ENCODE results near the gene TPCN1.

TPCN1 gene

DNA sequence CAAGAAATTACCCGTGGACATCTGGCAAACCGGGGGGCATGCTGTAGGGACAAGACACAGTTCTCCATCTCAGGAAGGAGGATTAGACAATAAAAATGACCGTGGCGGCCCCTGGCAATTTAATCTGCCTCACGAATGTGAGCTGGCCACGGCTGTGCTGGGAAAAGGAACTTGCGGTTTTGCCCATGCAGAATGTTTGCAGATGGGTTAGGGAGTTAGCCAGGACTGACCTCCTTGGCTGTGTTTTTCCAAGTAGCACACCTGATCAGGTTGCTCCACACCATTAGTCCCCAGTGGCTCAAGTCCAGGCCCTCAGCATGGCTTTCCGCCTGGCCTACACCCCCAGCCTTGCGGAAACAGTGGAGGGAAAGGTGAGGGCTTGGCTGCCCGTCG lies 20.8 kb downstream of the TPCN1 start:
- no peak for DNase-seq (ENCODE audit: low read depth in 2 of 2)

GRCh38 chr12:113242560-113242959 lies 21.3 kb downstream of the TPCN1 start:
- no peak for DNase-seq (ENCODE audit: low read depth in 2 of 2)

- DNase-seq (ENCODE audit: low read depth in 2 of 2), result no peak
These were observed 22.8 kb downstream of the TPCN1 start for GRCh38 chr12:113244047-113244460.

- no peak for DNase-seq (ENCODE audit: low read depth in 2 of 2)
These were observed 23.3 kb downstream of the TPCN1 start for GRCh38 chr12:113244478-113244958.

DNA sequence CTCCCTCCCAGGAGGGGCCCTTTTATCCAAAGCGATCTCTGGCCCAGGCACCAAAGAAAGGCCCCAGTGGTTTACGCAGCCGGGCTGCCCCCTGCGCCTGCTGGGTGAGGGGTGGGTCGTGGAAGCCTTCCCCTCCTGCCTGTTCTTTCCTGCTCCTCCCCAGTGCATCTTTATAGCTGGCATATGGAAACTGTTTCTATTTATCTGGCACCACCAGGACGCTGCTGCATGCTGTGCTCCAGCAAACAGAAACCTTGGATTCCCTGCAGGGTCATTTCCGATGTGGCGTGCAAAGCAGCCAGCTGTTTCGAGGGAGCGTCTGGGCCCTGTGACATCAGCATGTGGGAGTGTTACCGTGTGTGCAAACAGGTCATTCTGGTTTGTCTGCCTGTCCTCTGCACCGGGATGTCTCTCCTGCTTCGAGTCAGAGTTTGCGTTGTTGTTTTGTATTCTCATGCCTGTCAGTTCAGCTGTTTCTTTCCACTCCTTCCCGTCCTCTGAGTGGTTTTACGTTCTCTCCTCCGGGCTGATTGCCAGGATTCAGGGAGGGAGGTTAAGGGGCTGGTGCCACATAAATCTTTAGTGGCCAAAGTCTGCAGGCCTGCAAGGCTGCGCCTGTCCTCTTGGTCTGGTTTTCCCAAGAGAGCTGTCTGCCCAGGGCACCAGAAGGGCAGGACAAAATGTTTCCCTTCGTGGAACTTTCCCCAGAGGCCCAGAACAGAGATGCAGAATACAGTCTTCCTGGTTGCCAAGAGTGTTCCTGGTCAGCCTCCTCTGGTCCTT lies 24.6 kb downstream of the TPCN1 start:
- peak; percentile 40 to 49 for DNase-seq (ENCODE audit: low read depth in 2 of 2)

- no peak for DNase-seq (ENCODE audit: low read depth in 2 of 2)
These were observed 25.3 kb downstream of the TPCN1 start for GRCh38 chr12:113246478-113247122.

DNA sequence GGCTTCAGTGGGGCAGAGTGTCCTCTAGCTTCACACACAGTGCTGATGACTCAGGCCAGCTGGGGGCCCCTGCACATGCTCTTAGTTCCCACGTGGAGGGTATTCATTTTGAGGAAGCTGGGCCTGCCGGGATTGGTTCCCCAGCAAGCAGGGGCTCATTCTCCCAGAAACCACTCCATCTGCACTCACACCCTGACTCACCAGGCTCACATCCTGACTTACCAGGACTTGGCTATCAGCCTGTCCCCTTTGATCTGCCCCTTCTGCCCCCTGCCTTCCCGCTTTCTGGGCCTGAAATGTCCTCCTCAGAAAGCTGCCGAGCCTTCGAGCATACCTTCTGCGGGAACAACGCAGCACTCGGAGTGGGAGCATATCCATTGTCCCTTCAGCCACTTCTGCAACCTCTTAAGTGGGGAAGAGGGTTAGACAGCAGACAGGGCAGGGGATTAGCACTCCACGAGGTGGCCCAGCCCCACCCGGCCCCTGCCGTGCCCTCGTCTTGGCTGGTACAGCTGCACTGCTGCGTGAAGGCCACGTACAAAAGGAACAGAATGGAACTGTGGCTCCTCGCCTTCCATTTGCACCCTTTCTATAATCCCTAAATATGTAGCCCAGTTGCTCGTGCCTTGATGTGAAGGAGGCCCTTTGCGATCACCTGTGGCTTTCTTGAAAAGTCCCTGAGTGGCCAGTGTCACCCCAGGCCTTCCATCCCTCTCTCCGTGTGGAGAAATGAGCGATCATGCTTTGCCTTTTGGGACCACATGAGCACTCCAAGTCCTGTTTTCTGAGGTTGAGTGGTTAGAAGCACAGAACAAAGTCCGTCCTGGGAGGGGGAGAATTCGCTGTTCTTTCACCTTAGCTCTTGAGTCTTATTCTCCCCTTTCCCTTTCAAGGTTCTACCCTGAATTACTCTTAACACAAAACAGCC lies 26.1 kb downstream of the TPCN1 start:
- DNase-seq (ENCODE audit: low read depth in 2 of 2), result no peak

DNA sequence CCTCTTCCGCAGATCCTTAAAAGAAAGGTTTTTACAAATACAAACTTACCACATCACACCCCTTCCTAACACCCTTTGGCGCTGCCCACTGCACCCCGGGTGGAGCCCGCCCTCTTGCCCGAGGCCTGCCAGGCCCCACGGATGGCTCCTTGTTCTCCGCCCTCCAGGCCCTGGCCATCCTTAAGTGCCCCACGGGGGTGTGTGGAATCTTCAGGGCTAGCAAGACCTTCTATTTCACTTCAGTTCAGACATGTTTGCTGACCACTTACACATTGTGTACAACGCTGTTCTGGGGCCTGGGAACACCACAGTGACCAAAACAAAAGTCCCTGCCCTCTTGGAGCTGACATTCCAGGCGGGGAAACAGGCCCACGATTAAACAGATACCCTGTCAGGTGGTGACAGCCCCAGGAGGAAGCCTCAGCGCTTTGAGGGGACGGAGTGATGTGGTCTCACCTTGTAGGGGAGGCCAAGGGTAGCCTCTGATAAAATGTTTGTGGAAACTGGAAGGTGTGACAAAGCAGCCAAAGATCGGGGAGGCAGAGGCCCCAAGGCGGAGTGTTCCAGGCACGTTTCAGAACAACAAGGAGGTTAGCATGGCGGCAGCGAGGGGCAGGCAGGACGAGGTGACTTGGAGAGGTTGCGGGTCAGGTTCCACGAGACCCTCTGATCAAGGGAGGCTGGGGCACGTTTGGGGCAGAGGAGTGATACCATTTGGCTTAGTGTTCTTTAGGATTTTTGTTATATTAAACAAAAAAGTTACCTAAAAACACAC lies 27.0 kb downstream of the TPCN1 start:
- DNase-seq (ENCODE audit: low read depth in 2 of 2), result no peak

DNA sequence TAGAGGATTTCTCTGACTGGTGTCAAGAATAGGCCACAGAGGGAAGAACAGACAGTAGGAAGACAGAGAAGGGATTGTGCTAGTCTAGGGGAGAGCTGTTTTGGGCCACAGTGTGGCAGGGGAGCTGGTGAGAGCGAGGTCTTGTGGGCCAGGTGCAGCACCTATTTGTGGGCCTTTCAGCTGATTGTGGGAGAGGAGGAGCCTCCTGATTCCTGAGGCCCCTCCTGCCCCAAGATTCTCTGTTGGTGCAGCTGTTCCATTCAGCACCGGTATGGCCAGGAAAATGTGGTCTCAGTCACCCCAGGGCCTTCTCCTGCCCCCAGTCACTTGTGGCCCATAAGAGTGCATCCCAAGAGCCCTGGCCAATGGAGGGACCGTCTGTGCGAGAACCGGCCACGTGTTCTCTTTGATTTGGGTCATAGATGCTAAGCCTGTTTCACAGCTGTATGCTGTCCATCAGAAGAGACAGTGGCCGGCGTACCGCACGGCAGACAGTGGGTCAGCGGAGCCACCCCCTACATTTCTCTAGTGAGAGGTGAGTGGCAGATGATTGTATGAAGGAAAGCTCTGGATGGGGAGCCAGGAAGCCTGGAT lies 27.7 kb downstream of the TPCN1 start:
- no peak for DNase-seq (ENCODE audit: low read depth in 2 of 2)

DNA sequence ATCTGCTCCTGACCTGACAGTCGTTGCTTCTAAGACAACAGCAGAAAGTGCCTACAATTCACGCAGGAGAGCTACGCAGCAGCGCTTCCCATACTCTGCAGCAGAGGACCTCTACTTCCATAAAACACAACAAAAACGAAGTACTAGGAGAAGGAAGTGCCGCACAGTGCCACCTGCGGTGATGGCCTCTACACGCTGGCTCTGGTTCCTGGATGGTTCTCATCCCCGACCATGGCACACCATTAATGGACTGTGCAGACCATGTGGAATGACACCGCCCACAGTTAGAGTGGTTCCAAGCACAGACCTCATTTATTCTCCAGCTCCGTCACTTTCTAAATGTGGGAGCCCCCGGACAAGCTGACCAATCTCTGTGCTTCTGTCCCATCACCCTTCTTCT lies 28.3 kb downstream of the TPCN1 start:
- DNase-seq (ENCODE audit: low read depth in 2 of 2), result no peak

- no peak for DNase-seq (ENCODE audit: low read depth in 2 of 2)
These were observed 28.8 kb downstream of the TPCN1 start for GRCh38 chr12:113250045-113250444.

DNA sequence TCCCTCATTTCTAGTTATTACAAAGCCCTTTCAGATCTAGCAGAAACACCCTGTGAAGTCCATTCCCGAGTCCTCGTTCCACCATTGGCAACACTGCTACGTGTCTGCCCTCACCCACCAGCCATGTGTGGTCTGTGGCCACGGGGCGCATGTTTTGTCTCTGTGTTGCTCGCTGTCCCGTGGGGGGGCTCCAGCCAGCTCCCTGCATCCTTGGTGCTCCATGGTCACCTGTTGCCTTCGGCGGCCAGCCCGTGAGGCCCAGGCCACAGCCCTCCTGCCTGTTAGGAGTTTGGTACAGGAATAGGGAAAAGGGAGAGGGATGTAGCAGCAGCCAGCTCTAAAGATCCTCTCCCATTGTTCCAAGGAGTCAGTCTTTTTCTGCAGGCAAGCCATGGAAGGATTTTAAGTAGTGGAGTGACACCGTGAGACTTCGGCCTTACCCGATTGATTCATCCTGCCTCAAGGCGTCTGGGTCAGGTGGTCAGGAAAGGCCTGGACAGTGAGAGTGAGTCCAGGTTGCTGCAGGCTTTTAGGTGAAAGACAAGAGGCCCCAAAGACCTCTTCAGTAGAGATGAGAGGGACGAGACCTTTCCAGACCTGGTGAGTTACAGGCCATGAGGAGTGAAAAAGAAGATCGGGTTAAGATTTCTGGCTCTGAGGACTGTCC lies 30.3 kb downstream of the TPCN1 start:
- no peak for DNase-seq (ENCODE audit: low read depth in 2 of 2)

GRCh38 chr12:113252494-113252893 lies 31.2 kb downstream of the TPCN1 start:
- DNase-seq (ENCODE audit: low read depth in 2 of 2), result no peak

- no peak for DNase-seq (ENCODE audit: low read depth in 2 of 2)
These were observed 32.4 kb downstream of the TPCN1 start for GRCh38 chr12:113253532-113254285.

DNA sequence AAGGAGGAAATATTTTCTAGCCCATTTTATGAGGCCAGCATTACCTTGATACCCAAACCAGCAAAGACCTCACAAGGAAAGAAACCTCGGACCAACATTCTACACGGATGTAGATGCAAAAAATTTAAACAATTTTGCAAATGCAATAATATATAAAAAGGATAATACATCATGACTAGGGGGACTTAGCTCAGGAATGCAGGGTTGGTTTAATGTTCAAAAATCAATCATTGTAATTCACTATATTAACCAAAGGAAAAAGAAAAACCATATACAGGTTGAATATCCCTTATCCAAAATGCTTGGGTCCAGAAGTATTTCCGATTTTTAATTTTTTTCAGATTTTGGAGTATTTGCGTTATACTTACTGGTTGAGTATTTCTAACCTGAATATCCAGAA lies 33.0 kb downstream of the TPCN1 start:
- no peak for DNase-seq (ENCODE audit: low read depth in 2 of 2)

DNA sequence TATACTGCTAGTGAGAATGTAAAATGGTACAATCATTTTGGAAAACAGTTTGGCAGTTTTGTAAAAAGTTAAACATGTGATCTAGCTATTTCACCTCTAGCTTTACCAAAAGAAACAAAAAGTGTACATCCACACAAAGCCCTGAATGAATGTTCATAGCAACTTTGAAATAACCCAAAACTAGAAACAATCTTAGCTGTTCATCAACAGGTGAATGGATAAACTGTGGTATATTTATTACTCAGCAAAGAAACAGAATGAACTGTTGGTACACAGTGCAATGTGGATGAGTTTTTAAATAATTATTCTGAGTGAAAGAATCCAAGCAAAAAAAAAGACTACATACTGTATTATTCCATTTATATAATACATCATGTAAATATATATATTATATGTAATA lies 36.3 kb downstream of the TPCN1 start:
- DNase-seq (ENCODE audit: low read depth in 2 of 2), result no peak

DNA sequence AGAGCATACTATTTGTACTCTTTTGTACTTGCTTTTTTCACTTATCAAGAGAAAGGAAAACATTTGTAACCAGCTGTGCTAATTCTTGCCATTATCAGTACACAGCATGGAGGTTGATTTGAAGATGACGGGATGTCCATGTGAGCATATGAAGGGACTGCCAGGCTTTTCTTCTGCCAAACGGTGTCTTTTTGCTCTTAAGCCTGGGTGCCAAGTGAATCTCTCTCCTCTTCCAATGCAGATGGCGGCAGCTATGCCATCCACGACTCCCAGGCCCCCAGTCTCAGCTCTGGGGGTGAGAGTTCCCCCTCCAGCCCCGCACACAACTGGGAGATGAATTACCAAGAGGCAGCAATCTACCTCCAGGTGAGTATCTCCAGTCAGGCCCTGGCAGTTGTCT lies 38.9 kb downstream of the TPCN1 start:
- no peak for DNase-seq (ENCODE audit: low read depth in 2 of 2)

DNA sequence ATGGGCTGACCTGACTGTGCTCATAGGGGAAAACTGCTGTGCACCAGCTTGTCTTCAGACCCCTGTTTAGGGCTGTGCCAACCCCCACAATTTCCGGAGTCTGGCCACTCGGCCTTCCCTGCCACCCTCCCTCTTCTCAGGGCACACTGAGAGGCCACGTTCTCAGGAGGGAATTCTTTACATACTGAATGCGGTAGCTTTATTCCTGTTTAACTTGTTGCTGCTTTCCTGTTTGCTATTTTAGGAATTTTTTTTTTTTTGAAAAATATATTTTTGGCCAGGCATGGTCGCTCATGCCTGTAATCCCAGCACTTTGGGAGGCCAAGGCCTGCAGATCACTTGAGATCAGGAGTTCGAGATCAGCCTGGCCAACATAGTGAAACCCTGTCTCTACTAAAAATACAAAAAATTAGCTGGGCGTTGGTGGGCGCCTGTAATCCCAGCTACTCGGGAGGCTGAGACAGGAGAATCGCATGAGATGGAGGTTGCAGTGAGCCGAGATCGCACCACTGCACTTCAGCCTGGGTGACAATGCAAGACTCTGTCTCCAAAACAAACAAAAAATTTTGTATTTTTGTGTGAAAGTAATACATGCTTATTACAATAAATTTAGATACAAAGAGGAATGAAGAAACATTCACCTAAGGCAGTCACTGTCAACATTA lies 39.5 kb downstream of the TPCN1 start:
- DNase-seq (ENCODE audit: low read depth in 2 of 2), result no peak

DNA sequence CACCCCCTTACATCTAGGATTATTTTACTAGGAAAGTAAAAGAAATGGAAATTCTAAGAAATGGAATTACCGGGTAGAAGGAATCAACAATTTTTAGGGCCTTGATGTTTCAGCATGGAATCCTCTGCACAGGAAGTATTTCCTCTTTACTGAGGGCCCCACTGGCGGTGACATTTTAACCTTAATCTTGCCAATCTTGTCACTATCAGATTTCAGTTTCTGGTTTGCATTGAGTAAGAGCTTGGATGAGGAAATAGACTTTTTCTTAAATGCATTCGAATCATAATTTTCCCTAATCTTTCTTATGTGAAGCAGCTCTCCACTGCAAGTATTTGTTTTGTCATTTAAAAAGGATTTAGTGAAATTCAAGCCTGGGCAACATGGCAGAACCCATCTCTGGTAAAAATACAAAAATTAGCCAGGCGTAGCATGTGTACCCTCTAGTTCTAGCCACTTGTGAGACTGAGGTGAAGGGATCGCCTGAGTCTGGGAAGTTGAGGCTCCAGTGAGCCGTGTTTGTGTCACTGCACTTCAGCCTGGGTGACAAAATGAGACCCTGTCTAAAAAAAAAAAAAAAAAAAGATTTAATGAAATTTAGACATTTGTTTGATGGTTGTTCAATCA lies 40.7 kb downstream of the TPCN1 start:
- no peak for DNase-seq (ENCODE audit: low read depth in 2 of 2)
